ENCODE measurements around the gene GLIPR1L1. TPM values are rescaled to one million over a fixed set of nuclear protein-coding genes. Genes with fewer than 3 reads are reported as not detected.

Gene GLIPR1L1
- total RNA-seq, 3 donors from 2014 or later = not detected

DNA sequence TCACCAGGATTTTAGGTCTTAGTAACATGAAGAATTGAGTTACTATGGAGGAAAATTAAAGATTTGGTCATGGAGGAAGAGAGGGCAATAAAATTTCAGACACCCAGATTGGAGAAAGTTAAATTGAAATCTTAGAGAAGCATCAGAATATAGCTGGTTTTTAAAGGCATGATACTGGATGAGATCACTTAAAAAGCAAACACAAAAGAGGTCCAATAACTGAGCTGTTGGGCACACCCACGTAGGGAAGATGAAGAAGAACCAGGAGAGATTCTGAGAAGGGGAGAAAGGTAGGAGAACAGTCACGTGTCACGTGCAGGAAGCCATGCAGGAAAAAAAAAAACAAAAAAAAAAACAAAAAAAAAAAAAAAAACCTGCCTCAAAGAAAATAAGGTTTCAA lies 23.1 kb upstream of the GLIPR1L1 start:
- Histone ChIP-seq H3K4me1 (ENCODE audit: low read depth) (no peaks in the 10 kb centered on the region), H3K36me3 (ENCODE audit: low read depth) (no peaks in the 10 kb centered on the region), H3K4me3 (no peak overlapping the region), H3K9me3 (no peaks in the 10 kb centered on the region)
- ATAC-seq (no peak), DNase-seq (no peak)
- TF ChIP-seq, protein P1, sequence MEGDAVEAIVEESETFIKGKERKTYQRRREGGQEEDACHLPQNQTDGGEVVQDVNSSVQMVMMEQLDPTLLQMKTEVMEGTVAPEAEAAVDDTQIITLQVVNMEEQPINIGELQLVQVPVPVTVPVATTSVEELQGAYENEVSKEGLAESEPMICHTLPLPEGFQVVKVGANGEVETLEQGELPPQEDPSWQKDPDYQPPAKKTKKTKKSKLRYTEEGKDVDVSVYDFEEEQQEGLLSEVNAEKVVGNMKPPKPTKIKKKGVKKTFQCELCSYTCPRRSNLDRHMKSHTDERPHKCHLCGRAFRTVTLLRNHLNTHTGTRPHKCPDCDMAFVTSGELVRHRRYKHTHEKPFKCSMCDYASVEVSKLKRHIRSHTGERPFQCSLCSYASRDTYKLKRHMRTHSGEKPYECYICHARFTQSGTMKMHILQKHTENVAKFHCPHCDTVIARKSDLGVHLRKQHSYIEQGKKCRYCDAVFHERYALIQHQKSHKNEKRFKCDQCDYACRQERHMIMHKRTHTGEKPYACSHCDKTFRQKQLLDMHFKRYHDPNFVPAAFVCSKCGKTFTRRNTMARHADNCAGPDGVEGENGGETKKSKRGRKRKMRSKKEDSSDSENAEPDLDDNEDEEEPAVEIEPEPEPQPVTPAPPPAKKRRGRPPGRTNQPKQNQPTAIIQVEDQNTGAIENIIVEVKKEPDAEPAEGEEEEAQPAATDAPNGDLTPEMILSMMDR (IDR thresholded peaks at IDR 0.05) = no peak
- intact Hi-C loops (cut with DNase I, micrococcal nuclease) = no loop called here

DNA sequence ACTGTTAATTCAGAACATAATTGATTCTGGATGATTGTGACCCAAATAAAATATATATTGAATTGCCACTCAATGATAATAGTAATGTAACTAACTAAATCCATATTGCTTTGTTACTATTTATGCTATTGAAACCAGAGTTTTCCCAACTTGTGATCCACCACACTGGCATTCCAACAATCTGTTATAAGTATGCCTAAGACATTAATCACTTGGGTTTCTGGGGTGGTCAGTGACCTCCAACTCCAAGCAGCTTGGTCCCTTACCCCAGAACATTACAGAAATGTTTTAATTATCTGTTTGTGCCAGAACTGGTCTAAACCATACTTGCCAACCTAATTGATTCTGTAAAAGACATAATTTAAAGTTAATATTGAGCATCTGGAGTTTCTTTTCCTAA lies 19.0 kb upstream of the GLIPR1L1 start:
- no peak for ATAC-seq
- intact Hi-C loops (cut with DNase I, micrococcal nuclease) = no loop called here
- Histone ChIP-seq H3K36me3 (ENCODE audit: low read depth) (no peaks in the 10 kb centered on the region), H3K4me1 (ENCODE audit: low read depth) (no peaks in the 10 kb centered on the region), H3K4me3 (no peak overlapping the region), H3K9me3 (no peaks in the 10 kb centered on the region)
- no peak for DNase-seq
- TF ChIP-seq, protein P1 (IDR thresholded peaks at IDR 0.05) = no peak

DNA sequence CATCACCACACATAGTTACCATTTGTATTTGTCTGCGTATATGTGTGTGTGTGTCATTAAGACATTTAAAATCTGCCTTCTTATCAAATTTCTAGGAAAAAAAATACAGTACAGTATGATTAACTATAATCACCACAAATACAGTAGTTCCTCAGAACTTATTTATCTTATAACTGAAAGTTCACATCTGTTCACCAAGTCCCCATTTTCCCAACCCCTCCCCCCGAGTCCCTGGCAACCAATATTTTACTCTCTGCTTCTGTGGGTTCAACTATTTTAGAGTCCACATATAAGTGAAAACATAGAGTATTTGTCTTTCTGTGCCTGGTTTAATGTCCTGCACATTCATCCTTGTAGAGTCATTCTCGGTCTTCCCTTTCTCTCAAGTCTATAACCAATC lies 16.7 kb upstream of the GLIPR1L1 start:
- intact Hi-C loops (cut with DNase I, micrococcal nuclease) = no loop called here
- TF ChIP-seq, protein P1 (IDR thresholded peaks at IDR 0.05) = no peak
- Histone ChIP-seq H3K36me3 (ENCODE audit: low read depth) (no peaks in the 10 kb centered on the region), H3K4me3 (no peak overlapping the region), H3K9me3 (no peaks in the 10 kb centered on the region), H3K4me1 (ENCODE audit: low read depth) (no peaks in the 10 kb centered on the region)
- no peak for ATAC-seq
- no peak for DNase-seq

DNA sequence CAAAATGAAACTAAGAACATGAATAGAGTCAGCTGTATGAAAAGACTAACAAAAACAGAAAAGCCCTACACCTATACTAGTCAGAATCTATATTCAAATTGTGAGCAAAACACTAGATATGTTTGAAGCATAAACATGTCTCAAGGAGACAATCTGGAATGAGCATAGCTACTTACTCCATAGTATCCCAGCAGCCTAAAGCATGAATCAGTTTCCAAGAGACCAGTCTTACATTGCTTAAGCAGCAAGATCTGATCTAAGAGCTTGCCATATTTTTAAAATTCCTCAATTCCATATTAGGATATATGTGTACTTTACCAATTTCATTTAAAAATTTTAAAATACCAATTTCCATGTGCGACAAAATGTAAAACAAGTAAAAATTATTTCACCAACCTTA lies 12.0 kb upstream of the GLIPR1L1 start:
- Histone ChIP-seq H3K36me3 (ENCODE audit: low read depth) (no peaks in the 10 kb centered on the region), H3K4me1 (ENCODE audit: low read depth) (no peaks in the 10 kb centered on the region), H3K4me3 (no peak overlapping the region), H3K9me3 (no peaks in the 10 kb centered on the region)
- TF ChIP-seq, protein P1 (IDR thresholded peaks at IDR 0.05) = no peak
- ATAC-seq = no peak
- intact Hi-C loops (cut with DNase I, micrococcal nuclease) = no loop called here
- DNase-seq = no peak

DNA sequence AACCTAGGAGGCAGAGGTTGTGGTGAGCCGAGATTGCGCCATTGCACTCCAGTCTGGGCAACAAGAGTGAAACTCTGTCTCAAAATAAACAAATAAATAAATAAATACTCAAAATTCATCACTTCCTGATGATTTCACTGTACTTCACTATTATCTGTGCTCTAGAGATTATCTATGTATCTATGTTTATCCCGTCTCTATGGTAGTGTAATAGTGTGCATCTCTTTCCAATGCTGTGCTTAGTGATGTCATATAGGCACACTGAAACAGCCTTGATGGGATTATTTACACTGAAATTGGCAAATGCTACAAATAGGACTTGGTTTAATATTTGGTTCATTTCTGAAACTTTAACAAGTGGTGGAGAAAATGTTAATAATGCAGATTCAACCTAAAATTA lies 10.8 kb upstream of the GLIPR1L1 start:
- Histone ChIP-seq H3K36me3 (ENCODE audit: low read depth) (no peaks in the 10 kb centered on the region), H3K9me3 (no peaks in the 10 kb centered on the region), H3K4me1 (ENCODE audit: low read depth) (no peaks in the 10 kb centered on the region), H3K4me3 (no peak overlapping the region)
- DNase-seq (no peak), ATAC-seq (no peak)
- TF ChIP-seq, protein P1 (IDR thresholded peaks at IDR 0.05) = no peak
- intact Hi-C loops (cut with DNase I, micrococcal nuclease) = no loop called here

DNA sequence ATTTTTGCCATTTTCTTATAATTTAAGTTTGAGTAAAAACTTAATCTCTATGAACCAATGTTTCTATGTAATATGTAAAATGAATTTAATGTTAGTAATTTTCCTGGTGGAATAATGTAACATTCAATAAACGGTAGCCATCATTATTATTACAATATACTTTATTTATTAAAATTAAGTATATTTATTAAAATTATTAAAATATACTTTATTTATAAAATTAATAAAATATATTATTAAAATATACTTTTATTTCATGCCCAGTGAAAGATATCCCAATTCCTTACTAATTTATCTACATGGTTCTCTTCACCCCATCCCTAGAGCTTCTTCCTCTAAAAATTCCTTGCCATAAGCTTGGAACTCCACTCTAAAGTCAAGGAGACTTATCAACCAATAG lies 6.8 kb upstream of the GLIPR1L1 start:
- DNase-seq (no peak), ATAC-seq (no peak)
- TF ChIP-seq, protein P1 (IDR thresholded peaks at IDR 0.05) = no peak
- H3K4me1 ChIP-seq (ENCODE audit: low read depth) = no peaks in the 10 kb centered on the region
- no peaks in the 10 kb centered on the region for H3K36me3 ChIP-seq (ENCODE audit: low read depth)
- intact Hi-C loops (cut with DNase I, micrococcal nuclease) = no loop called here
- H3K4me3 ChIP-seq = no peak overlapping the region
- no peaks in the 10 kb centered on the region for H3K9me3 ChIP-seq

Data from mucosa of descending colon (tissue), 3 donors.